ENCODE results near the gene GRM7. TPM values are rescaled to one million over a fixed set of nuclear protein-coding genes. Genes with fewer than 3 reads are reported as not detected.

GRM7 gene
- polyA plus RNA-seq, 3 donors = not detected

DNA sequence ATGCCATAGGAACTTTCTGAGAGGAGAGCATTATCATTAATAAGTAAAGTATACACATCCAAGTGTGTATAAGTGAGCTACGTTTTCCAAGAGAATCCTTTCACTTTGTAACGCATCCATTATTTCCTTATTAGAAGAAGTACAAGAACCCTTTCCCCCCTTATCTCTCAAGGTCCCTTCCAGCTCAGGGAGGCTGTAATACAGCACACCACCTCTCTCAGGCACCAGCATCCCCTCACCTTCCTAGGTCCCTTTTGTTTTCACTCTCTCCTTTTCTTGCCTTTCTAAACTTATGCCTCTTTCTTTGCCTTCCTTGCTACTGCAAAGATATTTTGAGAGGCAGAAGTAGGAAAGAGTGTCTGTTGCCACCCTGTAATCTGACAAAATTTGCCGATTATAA is 446.0 kb downstream of the GRM7 start:
- Histone ChIP-seq H3K4me1 (ENCODE audit: control insufficient read depth in 1 of 2, insufficient read depth in 2 of 2, low read length in 2 of 2) (no peaks in the 10 kb centered on the region), H4K20me1 (ENCODE audit: insufficient read depth, low read length) (no peaks in the 10 kb centered on the region), H3K27me3 (ENCODE audit: control insufficient read depth in 2 of 2, insufficient read depth in 2 of 2, low read length in 2 of 2) (no peaks in the 10 kb centered on the region), H3K36me3 (replicated peaks in 1 of 2; ENCODE audit: control insufficient read depth in 1 of 2, insufficient read depth in 2 of 2, low read length in 2 of 2) (no peaks in the 10 kb centered on the region), H3K9me3 (replicated peaks in 1 of 2; ENCODE audit: control insufficient read depth in 1 of 2, insufficient read depth in 1 of 2, low read length in 2 of 2) (peaks cover 5 to 11% of the 10 kb centered on the region in 2 donors), H3K27ac (ENCODE audit: low read depth in 1 of 2, low read length in 2 of 2) (no peak overlapping the region), H3K4me3 (replicated peaks in 1 of 3; ENCODE audit: low read depth in 2 of 3, low read length in 3 of 3) (no peak overlapping the region), H2AFZ (ENCODE audit: insufficient read depth, low read depth, low read length, poor library complexity, severe bottlenecking) (no peak overlapping the region), H3K4me2 (replicated peaks; ENCODE audit: extremely low read depth, low read length, poor library complexity, severe bottlenecking) (no peak overlapping the region), H3K79me2 (ENCODE audit: insufficient read depth, low read length) (no peaks in the 10 kb centered on the region), H3K9ac (ENCODE audit: insufficient read depth, low read length, poor library complexity, severe bottlenecking) (no peak overlapping the region)
- no peak for TF ChIP-seq CTCF (IDR thresholded peaks at IDR 0.05)
- Mint-ChIP-seq H3K27ac (no peak overlapping the region), H3K27me3 (ENCODE audit: low read depth in 3 of 3) (peaks cover 0 to 1% (median 0%) of the 10 kb centered on the region in 3 donors), H3K9me3 (peaks cover 3 to 22% (median 15%) of the 10 kb centered on the region in 7 donors), H3K4me3 (no peak overlapping the region), H3K36me3 (no peaks in the 10 kb centered on the region), H3K4me1 (peaks cover 9% of the 10 kb centered on the region)
- WGBS (ENCODE audit: insufficient coverage) = no CpG with 5 or more reads among the region's 3 CpGs
- DNase-seq = no peak
- intact Hi-C loops (cut with micrococcal nuclease) = no loop called here

GRCh38 chr3:7307410-7307809 is 446.5 kb downstream of the GRM7 start:
- H3K36me3 Mint-ChIP-seq = no peaks in the 10 kb centered on the region
- TF ChIP-seq CTCF (IDR thresholded peaks at IDR 0.05) = no peak
- no peaks in the 10 kb centered on the region for H3K4me1 ChIP-seq (ENCODE audit: control insufficient read depth in 1 of 2, insufficient read depth in 2 of 2, low read length in 2 of 2)
- DNase-seq = no peak
- no peaks in the 10 kb centered on the region for H3K79me2 ChIP-seq (ENCODE audit: insufficient read depth, low read length)
- no peak overlapping the region for H3K4me2 ChIP-seq (replicated peaks; ENCODE audit: extremely low read depth, low read length, poor library complexity, severe bottlenecking)
- intact Hi-C loops (cut with micrococcal nuclease) = no loop called here
- H3K4me3 Mint-ChIP-seq = no peak overlapping the region
- H3K27me3 ChIP-seq (ENCODE audit: control insufficient read depth in 2 of 2, insufficient read depth in 2 of 2, low read length in 2 of 2) = no peaks in the 10 kb centered on the region
- H3K9me3 ChIP-seq (replicated peaks in 1 of 2; ENCODE audit: control insufficient read depth in 1 of 2, insufficient read depth in 1 of 2, low read length in 2 of 2) = peaks cover 5 to 11% of the 10 kb centered on the region in 2 donors
- peaks cover 3 to 22% (median 15%) of the 10 kb centered on the region in 7 donors for H3K9me3 Mint-ChIP-seq
- H3K4me1 Mint-ChIP-seq = peaks cover 9% of the 10 kb centered on the region
- no peak overlapping the region for H2AFZ ChIP-seq (ENCODE audit: insufficient read depth, low read depth, low read length, poor library complexity, severe bottlenecking)
- no peak overlapping the region for H3K4me3 ChIP-seq (replicated peaks in 1 of 3; ENCODE audit: low read depth in 2 of 3, low read length in 3 of 3)
- H3K27ac ChIP-seq (ENCODE audit: low read depth in 1 of 2, low read length in 2 of 2) = no peak overlapping the region
- peaks cover 0 to 1% (median 0%) of the 10 kb centered on the region in 3 donors for H3K27me3 Mint-ChIP-seq (ENCODE audit: low read depth in 3 of 3)
- H3K36me3 ChIP-seq (replicated peaks in 1 of 2; ENCODE audit: control insufficient read depth in 1 of 2, insufficient read depth in 2 of 2, low read length in 2 of 2) = no peaks in the 10 kb centered on the region
- no peaks in the 10 kb centered on the region for H4K20me1 ChIP-seq (ENCODE audit: insufficient read depth, low read length)
- H3K9ac ChIP-seq (ENCODE audit: insufficient read depth, low read length, poor library complexity, severe bottlenecking) = no peak overlapping the region
- WGBS (ENCODE audit: insufficient coverage) = 29% methylated on average over 1 of the region's 2 CpGs
- H3K27ac Mint-ChIP-seq = no peak overlapping the region

All from CD14-positive monocyte (primary cell).